ENCODE data around the gene CLEC16A.

- TF ChIP-seq POLR2AphosphoS5 (IDR thresholded peaks at IDR 0.05; ENCODE audit: low read depth): no peak
- TF ChIP-seq, protein P1, sequence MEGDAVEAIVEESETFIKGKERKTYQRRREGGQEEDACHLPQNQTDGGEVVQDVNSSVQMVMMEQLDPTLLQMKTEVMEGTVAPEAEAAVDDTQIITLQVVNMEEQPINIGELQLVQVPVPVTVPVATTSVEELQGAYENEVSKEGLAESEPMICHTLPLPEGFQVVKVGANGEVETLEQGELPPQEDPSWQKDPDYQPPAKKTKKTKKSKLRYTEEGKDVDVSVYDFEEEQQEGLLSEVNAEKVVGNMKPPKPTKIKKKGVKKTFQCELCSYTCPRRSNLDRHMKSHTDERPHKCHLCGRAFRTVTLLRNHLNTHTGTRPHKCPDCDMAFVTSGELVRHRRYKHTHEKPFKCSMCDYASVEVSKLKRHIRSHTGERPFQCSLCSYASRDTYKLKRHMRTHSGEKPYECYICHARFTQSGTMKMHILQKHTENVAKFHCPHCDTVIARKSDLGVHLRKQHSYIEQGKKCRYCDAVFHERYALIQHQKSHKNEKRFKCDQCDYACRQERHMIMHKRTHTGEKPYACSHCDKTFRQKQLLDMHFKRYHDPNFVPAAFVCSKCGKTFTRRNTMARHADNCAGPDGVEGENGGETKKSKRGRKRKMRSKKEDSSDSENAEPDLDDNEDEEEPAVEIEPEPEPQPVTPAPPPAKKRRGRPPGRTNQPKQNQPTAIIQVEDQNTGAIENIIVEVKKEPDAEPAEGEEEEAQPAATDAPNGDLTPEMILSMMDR (IDR thresholded peaks at IDR 0.05; ENCODE audit: insufficient read depth, low read length): no peak
- no peak for TF ChIP-seq REST (IDR thresholded peaks at IDR 0.05; ENCODE audit: insufficient replicate concordance, low read depth)
- TF ChIP-seq GABPA (IDR thresholded peaks at IDR 0.05; ENCODE audit: low read depth): no peak
- TF ChIP-seq SPI1 (IDR thresholded peaks at IDR 0.05; ENCODE audit: borderline replicate concordance, low read depth): no peak
Observed at GRCh38 chr16:11061629-11062270, 117.4 kb downstream of the CLEC16A start.

Measured in HL-60 (cell line).